NK-92 treated with Interleukin-12 subunit alpha and Interleukin-12 subunit beta, amount 100 ng/mL, for 24 hours (cell line): Measurements from ENCODE around the gene BLOC1S5.
"Not testable (repeated sequence)": the region's sequence is repeated elsewhere in the genome, so short reads cannot be mapped to it uniquely, and the experiment has no call there.

ENCODE experiments used
- DNase-seq: peaks from one replicate; lab custom pipeline; 2025; lab: John Stamatoyannopoulos, UW

The BLOC1S5 gene

DNA sequence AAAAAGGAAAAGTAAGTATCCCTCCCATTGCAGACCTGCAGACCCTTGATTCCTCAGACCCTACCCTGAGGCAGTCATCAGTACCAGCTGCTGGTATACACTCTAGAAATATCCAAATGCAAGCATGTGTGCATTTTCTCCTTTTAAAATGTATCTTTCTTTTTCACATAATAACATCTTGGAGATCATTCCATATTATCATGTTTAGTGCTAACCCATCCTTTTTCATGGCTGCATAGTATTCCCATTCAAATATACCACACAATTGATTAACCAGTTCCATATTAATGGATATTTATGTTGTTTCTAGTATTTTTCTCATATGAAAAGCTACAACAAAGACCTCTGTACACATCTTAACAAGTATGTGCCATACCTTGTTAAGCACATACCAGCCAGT lies 70.8 kb downstream of the BLOC1S5 start:
- no peak for DNase-seq

- DNase-seq = no peak
These were observed 72.0 kb downstream of the BLOC1S5 start for GRCh38 chr6:7992002-7992815.

DNA sequence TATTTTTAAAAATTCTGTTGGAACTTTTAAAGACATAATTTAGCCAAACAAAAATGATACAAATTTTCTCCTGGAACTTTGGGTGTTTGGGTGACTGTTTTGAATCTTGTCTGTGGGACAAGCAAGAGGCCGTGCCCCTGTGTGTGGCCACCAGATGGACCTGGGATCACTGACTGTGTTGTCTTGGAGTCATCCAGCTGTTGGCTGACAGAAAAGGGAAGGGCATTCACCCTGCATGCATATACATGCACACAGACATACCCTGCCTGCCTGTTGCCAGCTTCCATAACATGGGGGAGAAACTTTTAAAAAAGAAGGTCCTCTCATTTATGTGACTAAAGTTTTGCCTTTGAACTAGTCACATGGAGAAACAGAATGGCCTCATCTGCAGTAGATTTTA lies 72.7 kb downstream of the BLOC1S5 start:
- DNase-seq = no peak

GRCh38 chr6:7986219-7986618 lies 78.0 kb downstream of the BLOC1S5 start:
- no peak for DNase-seq

- DNase-seq = not testable (repeated sequence)
These were observed 80.2 kb downstream of the BLOC1S5 start for GRCh38 chr6:7983967-7984366.

DNA sequence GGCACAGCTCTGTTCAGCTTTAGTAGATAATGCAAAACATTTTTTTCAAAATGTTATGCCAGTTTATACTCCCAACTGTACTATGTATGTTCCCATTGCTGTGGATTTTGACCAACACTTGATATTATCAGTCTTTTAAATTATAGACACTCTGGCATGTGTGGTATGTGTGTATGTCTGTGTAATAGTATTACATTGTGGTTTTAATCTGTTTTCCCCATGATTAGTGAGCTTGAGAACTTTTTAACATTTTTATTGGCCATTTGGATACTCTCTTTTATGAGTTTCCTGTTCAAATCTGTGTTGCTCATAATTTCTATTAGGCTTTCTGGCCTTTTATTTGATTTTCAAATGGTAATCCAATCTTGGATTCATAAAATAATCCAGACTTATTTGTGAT lies 84.4 kb downstream of the BLOC1S5 start:
- DNase-seq = no peak

- no peak for DNase-seq
These were observed 85.5 kb downstream of the BLOC1S5 start for GRCh38 chr6:7978736-7979135.

DNA sequence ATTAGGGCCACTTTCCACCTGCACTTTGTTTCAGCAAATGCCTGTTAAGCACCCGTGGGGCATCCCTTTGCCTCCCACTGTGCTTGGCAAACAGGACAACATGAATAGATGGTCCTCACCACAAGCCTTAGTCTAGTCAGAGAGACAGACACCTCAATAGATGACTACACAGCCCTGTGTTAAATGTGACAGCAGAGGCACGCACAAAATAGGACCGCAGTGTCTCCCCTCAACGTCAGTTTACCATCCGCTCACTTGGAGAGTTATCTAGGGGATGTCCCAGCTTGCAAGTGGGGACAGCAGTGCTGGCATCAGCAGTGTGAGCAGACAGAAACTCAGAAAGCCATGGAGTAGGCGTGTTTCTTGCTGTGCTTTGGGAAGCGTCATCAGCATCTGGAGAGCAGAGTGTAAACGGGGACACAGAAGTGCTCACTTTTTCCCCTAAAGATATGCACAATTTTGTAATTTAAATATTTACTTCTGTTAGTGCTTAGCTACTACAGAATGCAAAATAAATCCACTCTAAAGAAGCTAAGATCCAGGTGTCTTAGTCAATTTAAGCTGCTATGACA lies 87.6 kb downstream of the BLOC1S5 start:
- DNase-seq = no peak

GRCh38 chr6:7975764-7976146 lies 88.4 kb downstream of the BLOC1S5 start:
- no peak for DNase-seq

- DNase-seq = no peak
These were observed 89.0 kb downstream of the BLOC1S5 start for GRCh38 chr6:7974938-7975763.

GRCh38 chr6:7974565-7974937 lies 89.6 kb downstream of the BLOC1S5 start:
- DNase-seq = no peak

DNA sequence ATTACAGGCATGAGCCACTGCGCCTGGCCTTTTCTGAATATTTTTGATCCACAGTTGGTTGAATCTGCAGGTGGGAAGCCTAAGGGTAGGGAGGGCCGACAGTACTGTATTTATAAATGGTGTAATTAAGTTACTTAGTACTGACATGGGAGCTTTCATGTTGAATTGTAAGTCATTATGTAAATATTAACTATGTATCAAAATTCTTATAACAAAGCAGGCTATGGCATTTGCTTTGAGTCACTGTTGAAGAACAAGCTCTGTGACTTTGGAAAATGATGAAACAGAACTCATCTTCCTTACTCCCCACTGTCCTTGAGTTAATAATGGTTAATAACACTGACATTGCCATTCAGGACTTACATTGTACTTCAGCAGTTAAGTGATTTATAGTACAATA lies 90.6 kb downstream of the BLOC1S5 start:
- DNase-seq = no peak

DNA sequence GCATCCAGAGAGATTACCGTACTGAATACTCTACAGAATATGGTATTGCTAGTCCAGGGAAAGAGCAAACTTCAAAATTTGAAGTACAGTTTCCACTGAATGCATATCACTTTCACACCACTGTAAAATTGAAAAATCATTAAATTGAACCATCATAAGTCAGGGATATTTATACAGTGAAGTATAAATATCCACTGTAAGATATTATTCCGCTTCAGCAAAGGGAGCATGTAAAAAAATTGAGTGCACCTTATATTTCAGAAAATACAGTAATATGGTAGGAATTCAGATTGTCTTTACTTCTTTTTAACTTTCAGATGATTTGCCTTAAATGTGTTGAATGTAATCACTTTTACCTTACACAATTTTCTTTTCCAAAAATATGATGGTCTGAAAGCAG lies 92.7 kb downstream of the BLOC1S5 start:
- DNase-seq = no peak

DNA sequence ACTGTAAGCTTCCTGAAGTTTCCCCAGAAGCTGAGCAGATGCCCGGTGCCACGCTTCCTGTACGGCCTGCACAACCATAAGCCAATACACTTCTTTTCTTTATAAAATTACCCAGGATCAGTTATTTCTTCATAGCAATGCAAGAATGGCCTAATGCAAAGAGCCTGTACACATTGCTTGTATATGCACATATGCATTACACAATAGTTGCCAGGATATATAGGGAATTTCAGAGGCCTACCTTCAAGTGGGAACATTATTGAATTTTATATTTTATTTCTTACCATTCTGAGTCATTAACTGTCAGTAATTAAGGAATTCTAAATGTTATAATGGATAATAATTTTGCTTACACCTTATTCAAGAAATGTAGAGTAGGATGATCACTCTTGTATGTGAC lies 93.6 kb downstream of the BLOC1S5 start:
- DNase-seq = no peak
